ENCODE measurements around the gene BHLHE40. TPM values are rescaled to one million over a fixed set of nuclear protein-coding genes. Genes with fewer than 3 reads are reported as not detected.

Gene BHLHE40
- total and polyA plus RNA-seq, 2 of the 13 experiments (the other 11 are each of a cell fraction or from before 2014, with no cell fraction given) = 1.8 to 51.0 TPM

- TF ChIP-seq ZUFSP (CRISPR knock-in tag; IDR thresholded peaks at IDR 0.05; ENCODE audit: borderline replicate concordance) = no peak
- TF ChIP-seq, protein P1, sequence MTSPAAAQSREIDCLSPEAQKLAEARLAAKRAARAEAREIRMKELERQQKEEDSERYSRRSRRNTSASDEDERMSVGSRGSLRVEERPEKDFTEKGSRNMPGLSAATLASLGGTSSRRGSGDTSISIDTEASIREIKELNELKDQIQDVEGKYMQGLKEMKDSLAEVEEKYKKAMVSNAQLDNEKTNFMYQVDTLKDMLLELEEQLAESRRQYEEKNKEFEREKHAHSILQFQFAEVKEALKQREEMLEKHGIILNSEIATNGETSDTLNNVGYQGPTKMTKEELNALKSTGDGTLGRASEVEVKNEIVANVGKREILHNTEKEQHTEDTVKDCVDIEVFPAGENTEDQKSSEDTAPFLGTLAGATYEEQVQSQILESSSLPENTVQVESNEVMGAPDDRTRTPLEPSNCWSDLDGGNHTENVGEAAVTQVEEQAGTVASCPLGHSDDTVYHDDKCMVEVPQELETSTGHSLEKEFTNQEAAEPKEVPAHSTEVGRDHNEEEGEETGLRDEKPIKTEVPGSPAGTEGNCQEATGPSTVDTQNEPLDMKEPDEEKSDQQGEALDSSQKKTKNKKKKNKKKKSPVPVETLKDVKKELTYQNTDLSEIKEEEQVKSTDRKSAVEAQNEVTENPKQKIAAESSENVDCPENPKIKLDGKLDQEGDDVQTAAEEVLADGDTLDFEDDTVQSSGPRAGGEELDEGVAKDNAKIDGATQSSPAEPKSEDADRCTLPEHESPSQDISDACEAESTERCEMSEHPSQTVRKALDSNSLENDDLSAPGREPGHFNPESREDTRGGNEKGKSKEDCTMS (CRISPR knock-in tag; conservative IDR thresholded peaks at IDR 0.05) = no peak
- TF ChIP-seq SNRNP70 (IDR thresholded peaks at IDR 0.05; ENCODE audit: low read depth, low read length) = no peak
- peak; percentile 56; the same call in 1 of the 2 replicates for TF ChIP-seq KAT7 (CRISPR knock-in tag; IDR thresholded peaks at IDR 0.05; ENCODE audit: borderline replicate concordance)
- TF ChIP-seq ARNTL (CRISPR knock-in tag; IDR thresholded peaks at IDR 0.05) = peak; percentile 51; the same call in 1 of the 2 replicates
- TF ChIP-seq YY1 (IDR thresholded peaks at IDR 0.05; ENCODE audit: insufficient read depth, insufficient replicate concordance, low read depth, low read length) = no peak
- TF ChIP-seq, protein P2, sequence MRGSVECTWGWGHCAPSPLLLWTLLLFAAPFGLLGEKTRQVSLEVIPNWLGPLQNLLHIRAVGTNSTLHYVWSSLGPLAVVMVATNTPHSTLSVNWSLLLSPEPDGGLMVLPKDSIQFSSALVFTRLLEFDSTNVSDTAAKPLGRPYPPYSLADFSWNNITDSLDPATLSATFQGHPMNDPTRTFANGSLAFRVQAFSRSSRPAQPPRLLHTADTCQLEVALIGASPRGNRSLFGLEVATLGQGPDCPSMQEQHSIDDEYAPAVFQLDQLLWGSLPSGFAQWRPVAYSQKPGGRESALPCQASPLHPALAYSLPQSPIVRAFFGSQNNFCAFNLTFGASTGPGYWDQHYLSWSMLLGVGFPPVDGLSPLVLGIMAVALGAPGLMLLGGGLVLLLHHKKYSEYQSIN (CRISPR knock-in tag; IDR thresholded peaks at IDR 0.05; ENCODE audit: borderline replicate concordance) = no peak
- no peak for TF ChIP-seq SMAD1 (CRISPR knock-in tag; IDR thresholded peaks at IDR 0.05; ENCODE audit: borderline replicate concordance, low read depth)
- peak; percentile 72 for TF ChIP-seq RBFOX2 (IDR thresholded peaks at IDR 0.05; ENCODE audit: low read depth, low read length)
- TF ChIP-seq ZSCAN20 (CRISPR knock-in tag; IDR thresholded peaks at IDR 0.05; ENCODE audit: borderline replicate concordance) = no peak
- no peak for TF ChIP-seq ZFP62 (CRISPR knock-in tag; IDR thresholded peaks at IDR 0.05)
- no peak for TF ChIP-seq ZNF556 (CRISPR knock-in tag; IDR thresholded peaks at IDR 0.05; ENCODE audit: borderline replicate concordance)
- TF ChIP-seq, protein P3, sequence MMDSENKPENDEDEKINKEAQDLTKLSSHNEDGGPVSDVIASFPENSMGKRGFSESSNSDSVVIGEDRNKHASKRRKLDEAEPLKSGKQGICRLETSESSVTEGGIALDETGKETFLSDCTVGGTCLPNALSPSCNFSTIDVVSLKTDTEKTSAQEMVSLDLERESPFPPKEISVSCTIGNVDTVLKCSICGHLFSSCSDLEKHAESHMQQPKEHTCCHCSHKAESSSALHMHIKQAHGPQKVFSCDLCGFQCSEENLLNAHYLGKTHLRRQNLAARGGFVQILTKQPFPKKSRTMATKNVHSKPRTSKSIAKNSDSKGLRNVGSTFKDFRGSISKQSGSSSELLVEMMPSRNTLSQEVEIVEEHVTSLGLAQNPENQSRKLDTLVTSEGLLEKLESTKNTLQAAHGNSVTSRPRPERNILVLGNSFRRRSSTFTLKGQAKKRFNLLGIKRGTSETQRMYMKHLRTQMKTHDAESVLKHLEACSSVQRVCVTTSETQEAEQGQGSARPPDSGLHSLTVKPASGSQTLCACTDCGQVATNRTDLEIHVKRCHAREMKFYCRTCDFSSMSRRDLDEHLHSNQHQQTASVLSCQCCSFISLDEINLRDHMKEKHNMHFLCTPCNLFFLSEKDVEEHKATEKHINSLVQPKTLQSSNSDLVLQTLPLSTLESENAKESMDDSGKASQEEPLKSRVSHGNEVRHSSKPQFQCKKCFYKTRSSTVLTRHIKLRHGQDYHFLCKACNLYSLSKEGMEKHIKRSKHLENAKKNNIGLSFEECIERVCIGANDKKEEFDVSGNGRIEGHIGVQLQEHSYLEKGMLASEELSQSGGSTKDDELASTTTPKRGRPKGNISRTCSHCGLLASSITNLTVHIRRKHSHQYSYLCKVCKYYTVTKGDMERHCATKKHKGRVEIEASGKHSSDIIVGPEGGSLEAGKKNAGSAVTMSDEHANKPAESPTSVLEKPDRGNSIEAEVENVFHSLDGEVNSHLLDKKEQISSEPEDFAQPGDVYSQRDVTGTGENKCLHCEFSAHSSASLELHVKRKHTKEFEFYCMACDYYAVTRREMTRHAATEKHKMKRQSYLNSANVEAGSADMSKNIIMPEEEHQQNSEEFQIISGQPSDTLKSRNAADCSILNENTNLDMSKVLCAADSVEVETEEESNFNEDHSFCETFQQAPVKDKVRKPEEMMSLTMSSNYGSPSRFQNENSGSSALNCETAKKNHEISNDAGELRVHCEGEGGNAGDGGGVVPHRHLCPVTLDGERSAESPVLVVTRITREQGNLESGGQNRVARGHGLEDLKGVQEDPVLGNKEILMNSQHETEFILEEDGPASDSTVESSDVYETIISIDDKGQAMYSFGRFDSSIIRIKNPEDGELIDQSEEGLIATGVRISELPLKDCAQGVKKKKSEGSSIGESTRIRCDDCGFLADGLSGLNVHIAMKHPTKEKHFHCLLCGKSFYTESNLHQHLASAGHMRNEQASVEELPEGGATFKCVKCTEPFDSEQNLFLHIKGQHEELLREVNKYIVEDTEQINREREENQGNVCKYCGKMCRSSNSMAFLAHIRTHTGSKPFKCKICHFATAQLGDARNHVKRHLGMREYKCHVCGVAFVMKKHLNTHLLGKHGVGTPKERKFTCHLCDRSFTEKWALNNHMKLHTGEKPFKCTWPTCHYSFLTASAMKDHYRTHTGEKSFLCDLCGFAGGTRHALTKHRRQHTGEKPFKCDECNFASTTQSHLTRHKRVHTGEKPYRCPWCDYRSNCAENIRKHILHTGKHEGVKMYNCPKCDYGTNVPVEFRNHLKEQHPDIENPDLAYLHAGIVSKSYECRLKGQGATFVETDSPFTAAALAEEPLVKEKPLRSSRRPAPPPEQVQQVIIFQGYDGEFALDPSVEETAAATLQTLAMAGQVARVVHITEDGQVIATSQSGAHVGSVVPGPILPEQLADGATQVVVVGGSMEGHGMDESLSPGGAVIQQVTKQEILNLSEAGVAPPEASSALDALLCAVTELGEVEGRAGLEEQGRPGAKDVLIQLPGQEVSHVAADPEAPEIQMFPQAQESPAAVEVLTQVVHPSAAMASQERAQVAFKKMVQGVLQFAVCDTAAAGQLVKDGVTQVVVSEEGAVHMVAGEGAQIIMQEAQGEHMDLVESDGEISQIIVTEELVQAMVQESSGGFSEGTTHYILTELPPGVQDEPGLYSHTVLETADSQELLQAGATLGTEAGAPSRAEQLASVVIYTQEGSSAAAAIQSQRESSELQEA (CRISPR knock-in tag; IDR thresholded peaks at IDR 0.05; ENCODE audit: not compliant biosample characterization) = no peak
- TF ChIP-seq HOXD1 (CRISPR knock-in tag; IDR thresholded peaks at IDR 0.05) = no peak
Measured at GRCh38 chr3:4985330-4986174, 6.3 kb downstream of the BHLHE40 start (continued).
